HG02973 (cell line): ENCODE results near the gene PRR27.

Experiments used
- ATAC-seq: cut with Tn5 transposase; IDR thresholded peaks from one replicate; pipeline ENCODE4 v1.9.1; 2021; ENCODE audit warnings: moderate library complexity; ENCODE audit not compliant: unreplicated experiment

The PRR27 gene

GRCh38 chr4:70153937-70154336 lies at the start of gene PRR27:
PRR27 (plus strand) TSS chr4:70154237; CDS start chr4:70154376, 139 bp downstream.
- no peak for ATAC-seq

GRCh38 chr4:70110917-70111316 lies 43.1 kb upstream of the PRR27 start:
- no peak for ATAC-seq

DNA sequence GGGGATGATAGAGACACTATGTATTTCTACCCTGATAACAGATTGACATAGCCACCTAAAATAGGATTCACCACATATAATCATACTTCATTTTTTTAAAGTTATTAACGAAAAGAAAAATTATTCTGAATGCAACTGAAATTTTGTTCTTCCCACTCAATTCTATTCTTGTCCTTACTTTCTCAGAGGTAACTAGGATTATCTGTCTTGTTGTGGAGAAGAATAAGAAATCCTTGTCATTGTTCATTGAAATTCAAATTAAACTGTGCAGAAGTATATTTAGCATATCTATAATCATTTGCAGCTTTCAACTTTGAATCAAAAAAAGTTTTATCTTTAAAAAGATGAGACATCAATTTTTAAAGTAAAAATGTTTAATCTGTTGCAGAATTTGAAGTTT lies 40.4 kb upstream of the PRR27 start:
- no peak for ATAC-seq

DNA sequence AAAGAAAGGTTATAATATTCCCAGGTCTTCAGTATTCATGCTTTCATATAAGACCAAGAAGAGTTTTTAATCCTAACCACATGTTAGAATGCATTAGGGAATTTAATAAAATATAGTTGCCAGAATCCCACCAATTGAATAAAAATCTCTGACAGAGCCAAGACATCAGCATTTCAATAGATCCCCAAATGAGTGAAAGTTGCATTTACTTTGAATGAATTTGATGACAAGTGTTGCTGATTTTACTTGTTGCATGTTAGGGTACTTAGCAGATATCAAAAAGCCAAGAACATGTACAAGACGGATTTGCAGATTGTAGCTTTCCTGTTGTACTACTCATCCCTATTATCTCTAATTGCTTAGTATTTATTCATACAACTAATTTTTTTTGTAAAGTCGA lies 39.9 kb upstream of the PRR27 start:
- ATAC-seq: no peak

- no peak for ATAC-seq
Observed at GRCh38 chr4:70120323-70120722, 33.7 kb upstream of the PRR27 start.

DNA sequence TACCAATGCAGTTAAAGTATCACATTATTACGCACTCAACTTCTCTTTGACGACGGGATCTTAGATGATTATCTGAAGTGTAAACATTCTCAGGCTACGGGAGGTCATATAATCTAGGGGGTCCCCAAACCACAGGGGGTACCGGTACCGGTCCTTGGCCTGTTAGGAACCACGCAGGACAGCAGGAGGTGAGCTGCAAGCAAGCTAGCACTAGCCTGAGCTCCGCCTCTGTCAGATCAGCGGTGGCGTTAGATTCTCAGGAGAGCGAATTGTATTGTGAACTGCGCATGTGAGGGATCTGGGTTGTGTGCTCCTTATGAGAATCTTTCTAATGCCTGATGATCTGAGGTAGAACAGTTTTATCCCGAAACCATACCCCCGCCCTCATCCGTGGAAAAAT lies 20.6 kb upstream of the PRR27 start:
- ATAC-seq: no peak

GRCh38 chr4:70138751-70139150 lies 15.3 kb upstream of the PRR27 start:
- no peak for ATAC-seq

GRCh38 chr4:70151271-70151670 lies 2.8 kb upstream of the PRR27 start:
- no peak for ATAC-seq

GRCh38 chr4:70152088-70152487 lies 1.9 kb upstream of the PRR27 start:
- no peak for ATAC-seq

- ATAC-seq: no peak
Observed at GRCh38 chr4:70158576-70158975, 4.5 kb downstream of the PRR27 start.

GRCh38 chr4:70177090-70177489 lies 23.1 kb downstream of the PRR27 start:
- no peak for ATAC-seq

- no peak for ATAC-seq
Observed at GRCh38 chr4:70178075-70178660, 24.1 kb downstream of the PRR27 start.

DNA sequence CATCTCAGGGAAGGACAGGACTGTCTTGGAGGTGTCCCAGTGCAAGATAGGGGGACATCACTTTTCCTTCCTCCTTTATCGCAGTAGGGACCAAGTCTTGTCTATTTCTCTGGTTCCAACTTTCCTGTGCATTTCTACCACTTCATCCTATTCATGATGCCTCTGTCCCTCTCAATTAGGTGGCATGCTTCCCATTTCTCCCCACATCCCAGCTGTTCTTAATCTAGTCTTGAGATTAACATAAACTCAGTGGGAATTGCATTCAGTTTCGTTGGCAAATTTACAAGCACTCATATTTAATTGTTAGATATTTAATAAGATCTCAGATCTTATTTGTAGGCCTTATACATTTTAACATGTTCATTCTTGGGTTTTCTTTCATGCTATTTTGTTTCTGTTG lies 25.8 kb downstream of the PRR27 start:
- ATAC-seq: no peak

GRCh38 chr4:70181864-70182263 lies 27.8 kb downstream of the PRR27 start:
- no peak for ATAC-seq

DNA sequence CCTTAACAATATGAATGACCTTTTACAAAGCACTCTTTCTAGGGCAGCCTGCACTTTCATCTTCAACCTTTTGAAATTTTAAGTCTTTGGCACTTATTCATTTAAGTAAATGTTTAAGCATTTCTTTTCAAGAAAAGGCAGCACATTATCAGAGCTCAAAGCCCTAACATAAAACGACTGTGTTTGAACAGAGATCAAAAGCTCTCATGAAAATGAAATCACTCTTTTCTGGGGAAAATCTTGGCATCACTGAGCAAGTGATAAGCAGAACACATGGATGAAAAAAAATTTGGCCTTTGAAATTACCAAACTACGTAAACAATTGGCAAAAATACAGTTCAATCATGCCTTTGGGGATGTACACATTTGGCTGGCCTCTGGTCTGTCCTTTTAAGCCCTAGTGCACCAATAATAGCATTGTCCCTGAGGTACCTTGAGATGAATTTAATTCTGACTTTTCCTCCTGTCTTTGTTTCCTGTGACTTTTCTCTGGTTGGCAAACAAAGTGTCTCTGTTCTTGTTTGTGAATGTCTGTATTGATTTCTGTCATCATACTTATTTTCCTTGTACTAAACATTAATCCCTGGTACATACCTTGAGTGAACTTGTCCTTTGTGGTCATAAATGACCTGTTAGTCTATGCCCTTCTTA lies 28.6 kb downstream of the PRR27 start:
- ATAC-seq: no peak

- ATAC-seq: peak; percentile 84
Observed at GRCh38 chr4:70183168-70183939, 29.3 kb downstream of the PRR27 start.

DNA sequence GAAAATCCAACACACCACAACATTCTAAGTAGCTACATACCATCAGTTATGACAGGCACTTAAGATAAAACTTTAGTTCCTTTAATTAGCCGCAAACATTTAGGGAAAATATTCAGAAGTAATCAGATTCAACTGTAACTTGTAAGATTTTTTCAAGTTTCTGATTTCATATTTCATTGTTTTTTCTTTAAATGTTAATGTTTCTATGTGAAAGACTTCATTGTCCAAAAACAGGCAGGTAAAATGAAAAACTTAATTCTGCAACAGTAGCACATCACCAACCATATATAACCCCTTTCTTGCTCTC lies 29.9 kb downstream of the PRR27 start:
- no peak for ATAC-seq

DNA sequence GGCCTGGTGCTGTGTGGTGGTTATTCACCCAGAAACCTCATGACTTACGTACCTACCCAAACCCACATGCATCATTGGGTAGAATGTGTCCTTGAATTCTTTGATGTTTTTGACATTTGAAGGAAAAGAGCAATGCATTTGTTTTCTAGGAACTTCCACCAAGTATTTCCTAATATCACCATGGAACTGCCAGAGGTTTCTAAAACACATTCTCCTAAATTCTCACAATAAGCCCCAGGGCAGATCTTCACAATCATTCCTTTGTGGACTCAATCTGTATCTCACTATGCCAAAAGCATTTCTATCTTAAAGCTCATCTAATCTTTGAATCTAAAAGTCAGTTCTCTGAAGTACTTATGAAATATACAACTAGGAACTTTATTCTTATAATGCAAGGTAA lies 33.2 kb downstream of the PRR27 start:
- no peak for ATAC-seq

DNA sequence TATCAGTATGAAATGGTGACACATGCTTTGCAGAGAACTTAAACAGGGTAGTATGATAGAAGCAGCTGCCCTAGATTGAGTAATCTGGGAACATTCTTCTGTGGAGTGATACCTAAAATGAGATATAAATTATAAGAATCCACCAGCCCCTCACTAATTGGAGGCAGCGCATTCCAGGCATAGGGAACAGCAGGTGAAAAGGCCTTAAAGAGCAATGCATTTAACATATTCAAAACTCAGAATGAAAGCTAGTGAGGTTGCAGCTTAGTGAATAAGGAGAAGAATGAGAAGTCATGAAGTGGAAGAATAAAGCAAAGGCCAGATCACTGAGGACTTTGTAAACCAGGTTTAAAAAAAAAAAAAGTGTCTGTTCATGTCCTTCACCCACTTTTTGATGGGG lies 36.5 kb downstream of the PRR27 start:
- no peak for ATAC-seq

DNA sequence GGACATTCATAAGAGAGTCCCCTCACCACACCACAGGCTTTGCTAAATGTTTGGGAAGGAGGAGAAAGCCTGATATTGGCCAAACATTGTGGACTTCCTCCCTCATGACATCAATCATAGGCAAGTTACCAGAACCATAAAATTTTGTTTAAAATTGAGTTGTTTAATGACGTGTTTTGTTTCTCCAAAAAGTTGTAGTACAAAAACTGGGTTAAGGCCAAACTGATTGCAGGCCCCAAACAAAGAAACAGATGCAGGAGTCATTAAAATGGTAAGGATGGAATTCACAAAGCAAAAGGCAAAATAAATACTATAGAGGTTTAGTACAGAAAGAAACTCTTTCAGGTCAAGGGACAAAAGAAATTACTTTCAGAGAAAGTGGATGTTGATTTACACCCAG lies 37.6 kb downstream of the PRR27 start:
- ATAC-seq: no peak

GRCh38 chr4:70192895-70193294 lies 38.9 kb downstream of the PRR27 start:
- ATAC-seq: no peak

GRCh38 chr4:70195425-70195824 lies 41.4 kb downstream of the PRR27 start, which contains the start of gene ODAM:
ODAM (plus strand) TSS chr4:70195725; CDS start chr4:70196544, 819 bp downstream.
- ATAC-seq: no peak
